Mononuclear cell (primary cell): ENCODE measurements around the gene RELA. TPM values are rescaled to one million over a fixed set of nuclear protein-coding genes. Genes with fewer than 3 reads are reported as not detected.

Experiments
- H3K27me3 ChIP-seq: 2 replicates; pipeline ENCODE4 v1.6.0; 2011; ENCODE audit warnings: low read length, control low read depth; ENCODE audit not compliant: insufficient read depth
- H3K4me1 ChIP-seq: 2 replicates; pipeline ENCODE4 v1.5.1; 2011; ENCODE audit warnings: mild to moderate bottlenecking, low read length, control low read depth; ENCODE audit not compliant: insufficient read depth
- H3K4me3 ChIP-seq: 2 replicates; pipeline ENCODE4 v1.5.1; 2011; ENCODE audit warnings: mild to moderate bottlenecking, low read length, moderate library complexity
- H3K9me3 ChIP-seq: 2 replicates; pipeline ENCODE4 v1.5.1; 2011; ENCODE audit warnings: low read depth, mild to moderate bottlenecking, control low read depth, low read length
- total RNA-seq: library from RNA; depleted of rRNA; stranded (reverse); fragments of >200 nt; gene quantifications from one replicate; pipeline ENCODE4 v1.2.3, GENCODE V29; 2012

Gene RELA
- total RNA-seq, 1 donor = 107 TPM

GRCh38 chr11:65607614-65608426 lies 54.9 kb downstream of the RELA start:
- no peak overlapping the region for H3K4me3 ChIP-seq
- H3K4me1 ChIP-seq = peaks cover 41% of the 10 kb centered on the region
- H3K9me3 ChIP-seq = no peaks in the 10 kb centered on the region
- no peaks in the 10 kb centered on the region for H3K27me3 ChIP-seq

- Histone ChIP-seq H3K27me3 (no peaks in the 10 kb centered on the region), H3K9me3 (no peaks in the 10 kb centered on the region), H3K4me3 (no peak overlapping the region), H3K4me1 (peaks cover 34% of the 10 kb centered on the region)
Observed at GRCh38 chr11:65606876-65607613, 55.7 kb downstream of the RELA start.

GRCh38 chr11:65604258-65604657 lies 58.5 kb downstream of the RELA start:
- no peak overlapping the region for H3K4me3 ChIP-seq
- peaks cover 6% of the 10 kb centered on the region for H3K4me1 ChIP-seq
- H3K27me3 ChIP-seq = no peaks in the 10 kb centered on the region
- no peaks in the 10 kb centered on the region for H3K9me3 ChIP-seq

Other genes starting within 250 kb of the RELA start
- gene NEAT1, start 240.1 kb downstream of the RELA start, total RNA-seq = 198 TPM
- 22,943 TPM for gene MALAT1, start 163.9 kb downstream of the RELA start, total RNA-seq
- gene SCYL1, start 137.8 kb downstream of the RELA start, total RNA-seq = 36.4 TPM
- 25.6 TPM for gene LTBP3, start 104.6 kb downstream of the RELA start, total RNA-seq
- 16.8 TPM for gene ZNRD2, start 92.4 kb downstream of the RELA start, total RNA-seq
- gene FAM89B, start 90.4 kb downstream of the RELA start, total RNA-seq = 18.1 TPM
- 79.1 TPM for gene EHBP1L1, start 86.9 kb downstream of the RELA start, total RNA-seq
- gene KCNK7, start 67.1 kb downstream of the RELA start, total RNA-seq = 1.7 TPM
- 41.1 TPM for gene MAP3K11, start 48.7 kb downstream of the RELA start, total RNA-seq
- 15.0 TPM for gene PCNX3, start 47.1 kb downstream of the RELA start, total RNA-seq
- gene SIPA1, start 24.8 kb downstream of the RELA start, total RNA-seq = 75.2 TPM
- 38.0 TPM for gene KAT5, start 49.3 kb upstream of the RELA start, total RNA-seq
- gene RNASEH2C, start 57.9 kb upstream of the RELA start, total RNA-seq = 26.4 TPM
- 26.7 TPM for gene AP5B1, start 118.1 kb upstream of the RELA start, total RNA-seq
- not detected for gene OVOL1, start 124.1 kb upstream of the RELA start, total RNA-seq
- not detected for gene SNX32, start 171.0 kb upstream of the RELA start, total RNA-seq
- 731 TPM for gene CFL1, start 195.3 kb upstream of the RELA start, total RNA-seq
- gene MUS81, start 197.5 kb upstream of the RELA start, total RNA-seq = 17.3 TPM
- 1.3 TPM for gene EFEMP2, start 209.9 kb upstream of the RELA start, total RNA-seq
- gene CTSW, start 216.9 kb upstream of the RELA start, total RNA-seq = 130 TPM
- gene FIBP, start 225.6 kb upstream of the RELA start, total RNA-seq = 40.3 TPM
- 22.5 TPM for gene CCDC85B, start 227.8 kb upstream of the RELA start, total RNA-seq
- 4.0 TPM for gene FOSL1, start 237.5 kb upstream of the RELA start, total RNA-seq